Measurements from ENCODE around the gene EVC.

DNA sequence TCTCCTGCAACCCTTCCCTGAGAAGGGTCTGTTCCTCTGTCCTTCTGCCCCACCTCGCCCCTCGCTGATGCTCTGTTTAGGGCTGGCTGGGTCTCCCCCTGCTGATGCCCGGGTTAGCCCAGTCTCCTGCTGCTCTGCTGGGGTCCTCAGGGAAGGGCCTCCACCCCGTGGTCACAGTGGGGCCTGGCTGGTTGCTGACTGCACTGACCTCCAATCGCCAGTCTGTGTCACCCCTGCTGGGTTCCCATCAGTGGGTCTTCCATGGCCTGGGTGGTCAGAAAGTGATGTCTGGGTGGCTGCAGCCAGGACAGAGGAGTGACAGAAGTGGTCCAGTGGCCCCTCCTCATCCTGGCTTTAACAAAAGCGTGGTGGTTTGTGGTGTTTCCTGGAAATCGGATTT is 44.7 kb downstream of the EVC start:
- TF ChIP-seq POLR2A (IDR thresholded peaks at IDR 0.05; ENCODE audit: control extremely low read depth in 1 of 2, low read depth in 2 of 2, low read length in 2 of 2) (no peak), FOSL1 (IDR thresholded peaks at IDR 0.05; ENCODE audit: insufficient read depth, low read depth, low read length) (no peak)

Measured in H1 (cell line).